Upper lobe of left lung (tissue), 4 donors: ENCODE data around the gene EPB41L3.

Experiments
- EP300 ChIP-seq, 4 donors: sonication (generic); formaldehyde crosslinking; IDR thresholded peaks; one replicate each; pipeline ENCODE4 v1.5.1; 2017; ENCODE audit warnings: antibody characterized with exemption in 4 of 4, control low read depth in 2 of 4
- POLR2A ChIP-seq, 4 donors: fragments of 450-650 bp; IDR thresholded peaks; one replicate each; pipeline ENCODE4 v1.5.1; 2016 to 2017; ENCODE audit warnings: antibody characterized with exemption in 4 of 4, mild to moderate bottlenecking in 2 of 4
- POLR2AphosphoS5 ChIP-seq, 2 donors: sonication (generic); formaldehyde crosslinking; IDR thresholded peaks; one replicate each; pipeline ENCODE4 v1.5.1; 2017; ENCODE audit warnings: antibody characterized with exemption in 2 of 2
- TF ChIP-seq, protein P1 (sequence below), 6 experiments: fragments of 450-650 bp in 4 of 6; fragments of 200-600 bp in 2 of 6; sonication (generic) in 2 of 6; IDR thresholded peaks; one replicate each; pipeline ENCODE4 v1.5.1; 2016 to 2019; ENCODE audit warnings: antibody characterized with exemption in 6 of 6

DNA sequence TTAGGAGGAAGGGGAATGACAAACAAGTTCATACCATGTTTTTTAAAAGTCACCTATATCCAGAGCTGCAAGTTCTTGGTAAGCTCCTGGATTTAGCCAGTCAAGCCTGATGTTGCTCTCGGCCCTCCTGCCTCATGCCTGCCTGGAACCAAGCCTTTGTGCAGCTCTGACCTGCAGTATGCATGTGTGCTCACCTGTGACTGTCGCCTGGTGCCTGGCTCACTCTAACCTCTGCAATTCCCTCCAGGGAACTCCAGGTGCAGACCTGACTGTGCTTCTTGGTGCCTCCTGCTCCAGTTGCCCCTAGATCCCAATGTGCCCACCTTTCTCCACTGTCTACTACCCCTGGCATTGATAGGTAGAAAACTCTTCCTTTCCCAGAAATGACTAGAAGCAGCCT, 163.2 kb downstream of the EPB41L3 start:
- TF ChIP-seq, protein P1, sequence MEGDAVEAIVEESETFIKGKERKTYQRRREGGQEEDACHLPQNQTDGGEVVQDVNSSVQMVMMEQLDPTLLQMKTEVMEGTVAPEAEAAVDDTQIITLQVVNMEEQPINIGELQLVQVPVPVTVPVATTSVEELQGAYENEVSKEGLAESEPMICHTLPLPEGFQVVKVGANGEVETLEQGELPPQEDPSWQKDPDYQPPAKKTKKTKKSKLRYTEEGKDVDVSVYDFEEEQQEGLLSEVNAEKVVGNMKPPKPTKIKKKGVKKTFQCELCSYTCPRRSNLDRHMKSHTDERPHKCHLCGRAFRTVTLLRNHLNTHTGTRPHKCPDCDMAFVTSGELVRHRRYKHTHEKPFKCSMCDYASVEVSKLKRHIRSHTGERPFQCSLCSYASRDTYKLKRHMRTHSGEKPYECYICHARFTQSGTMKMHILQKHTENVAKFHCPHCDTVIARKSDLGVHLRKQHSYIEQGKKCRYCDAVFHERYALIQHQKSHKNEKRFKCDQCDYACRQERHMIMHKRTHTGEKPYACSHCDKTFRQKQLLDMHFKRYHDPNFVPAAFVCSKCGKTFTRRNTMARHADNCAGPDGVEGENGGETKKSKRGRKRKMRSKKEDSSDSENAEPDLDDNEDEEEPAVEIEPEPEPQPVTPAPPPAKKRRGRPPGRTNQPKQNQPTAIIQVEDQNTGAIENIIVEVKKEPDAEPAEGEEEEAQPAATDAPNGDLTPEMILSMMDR (IDR thresholded peaks at IDR 0.05) = no peak
- TF ChIP-seq POLR2AphosphoS5 (IDR thresholded peaks at IDR 0.05) = no peak
- no peak for TF ChIP-seq POLR2A (IDR thresholded peaks at IDR 0.05)
- TF ChIP-seq EP300 (IDR thresholded peaks at IDR 0.05) = no peak
